B cell (primary cell): ENCODE results near the gene ASCC2. TPM values are rescaled to one million over a fixed set of nuclear protein-coding genes. Genes with fewer than 3 reads are reported as not detected.
"Not testable (repeated sequence)": the region's sequence is repeated elsewhere in the genome, so short reads cannot be mapped to it uniquely, and the experiment has no call there.

Experiments used
- ATAC-seq: fragments of 200-7000 bp; cut with Tn5 transposase; one replicate; pipeline ENCODE4 v1.10.0; 2021; ENCODE audit warnings: low read depth, mild to moderate bottlenecking, moderate number of reproducible peaks, moderate library complexity
- CTCF ChIA-PET: fragments of 350-600 bp; sonication (Branson Sonifier 250); formaldehyde crosslinking; loops from one replicate; lab custom pipeline; 2021; ENCODE audit warnings: antibody characterized with exemption, inconsistent platforms; lab: Charles Lee
- POLR2A ChIA-PET: fragments of 350-600 bp; sonication (Branson Sonifier 250); formaldehyde crosslinking; loops from one replicate; lab custom pipeline; 2021; ENCODE audit warnings: antibody characterized with exemption; lab: Charles Lee
- DNase-seq: peaks from one replicate; pipeline ENCODE4 v3.0.0; 2013
- H2AFZ ChIP-seq: 2 replicates; pipeline ENCODE4 v1.6.1; 2012; ENCODE audit warnings: mild to moderate bottlenecking, low read depth, low read length; ENCODE audit not compliant: insufficient read depth, poor library complexity, severe bottlenecking
- H3K27ac ChIP-seq, 2 donors: 1 replicate in 1 of 2; 2 replicates in 1 of 2; pipeline ENCODE4 v1.5.1; 2012 to 2013; ENCODE audit warnings: low read length in 2 of 2, mild to moderate bottlenecking in 2 of 2, moderate library complexity in 1 of 2
- H3K27me3 ChIP-seq, 4 experiments: fragments of 200-600 bp in 1 of 4; sonication (generic) in 1 of 4; replicated peaks in 1 of 4; 1 replicate in 2 of 4; 2 replicates in 2 of 4; pipeline versions ENCODE4 v1.6.1 to v1.7.0; 2013 to 2016; ENCODE audit warnings: low read length in 3 of 4, mild to moderate bottlenecking in 2 of 4, mixed read lengths in 1 of 4, moderate library complexity in 1 of 4; ENCODE audit not compliant: insufficient read depth in 4 of 4, control insufficient read depth in 3 of 4; ENCODE audit errors: control extremely low read depth in 1 of 4
- H3K36me3 ChIP-seq, 2 experiments: replicated peaks in 1 of 2; 1 replicate in 1 of 2; 2 replicates in 1 of 2; pipeline versions ENCODE4 v1.6.1 to v1.7.1; 2013; ENCODE audit warnings: low read length in 1 of 2; ENCODE audit not compliant: insufficient read depth in 2 of 2, control insufficient read depth in 1 of 2; ENCODE audit errors: control extremely low read depth in 1 of 2, extremely low read depth in 1 of 2
- H3K4me1 ChIP-seq, 2 donors: fragments of 200-600 bp in 1 of 2; sonication (generic) in 1 of 2; 1 replicate in 1 of 2; 2 replicates in 1 of 2; pipeline versions ENCODE4 v1.5.1 to v1.6.1; 2013 to 2017; ENCODE audit warnings: low read length in 2 of 2; ENCODE audit not compliant: control insufficient read depth in 2 of 2, insufficient read depth in 2 of 2
- H3K4me2 ChIP-seq: replicated peaks from 2 replicates; pipeline ENCODE3; 2012; ENCODE audit warnings: mild to moderate bottlenecking, low read depth, low read length; ENCODE audit not compliant: poor library complexity, severe bottlenecking
- H3K4me3 ChIP-seq, 5 experiments: fragments of 200-600 bp in 1 of 5; sonication (generic) in 1 of 5; 1 replicate in 3 of 5; 2 replicates in 2 of 5; pipeline versions ENCODE4 v1.5.1 to v1.7.0; 2011 to 2016; ENCODE audit warnings: low read length in 4 of 5, mild to moderate bottlenecking in 4 of 5, low read depth in 2 of 5, control low read depth in 1 of 5, moderate library complexity in 1 of 5; ENCODE audit not compliant: insufficient read depth in 1 of 5; ENCODE audit errors: control extremely low read depth in 1 of 5, extremely low read depth in 1 of 5
- H3K79me2 ChIP-seq: fragments of 200-600 bp; sonication (generic); one replicate; pipeline ENCODE4 v1.6.0; 2016; ENCODE audit warnings: low read length; ENCODE audit not compliant: control insufficient read depth, insufficient read depth
- H3K9ac ChIP-seq: fragments of 200-600 bp; sonication (generic); 2 replicates; pipeline ENCODE4 v1.6.1; 2017; ENCODE audit warnings: mild to moderate bottlenecking, low read length, moderate library complexity
- H3K9me3 ChIP-seq, 3 donors: one replicate each; pipeline versions ENCODE4 v1.6.1 to v1.7.1; 2013; ENCODE audit warnings: low read length in 2 of 3; ENCODE audit not compliant: control insufficient read depth in 2 of 3, insufficient read depth in 1 of 3; ENCODE audit errors: control extremely low read depth in 1 of 3
- H4K20me1 ChIP-seq: 2 replicates; pipeline ENCODE4 v1.6.0; 2012; ENCODE audit warnings: mild to moderate bottlenecking, low read length; ENCODE audit not compliant: insufficient read depth, control insufficient read depth, poor library complexity, severe bottlenecking
- H3K27ac Mint-ChIP-seq: one replicate; pipeline ENCODE4 v1.8.0; 2021; ENCODE audit warnings: mixed read lengths
- H3K27me3 Mint-ChIP-seq: one replicate; pipeline ENCODE4 v1.8.0; 2021; ENCODE audit warnings: mixed read lengths
- H3K4me1 Mint-ChIP-seq: one replicate; pipeline ENCODE4 v1.8.0; 2021; ENCODE audit warnings: mixed read lengths
- H3K4me3 Mint-ChIP-seq: one replicate; pipeline ENCODE4 v1.8.0; 2021; ENCODE audit warnings: mixed read lengths
- H3K9me3 Mint-ChIP-seq: one replicate; pipeline ENCODE4 v1.8.0; 2022; ENCODE audit warnings: mixed read lengths; ENCODE audit not compliant: insufficient read depth
- EZH2 ChIP-seq: IDR thresholded peaks from 2 replicates; pipeline ENCODE4 v1.6.1; 2012; ENCODE audit warnings: borderline replicate concordance, low read depth, mild to moderate bottlenecking, moderate library complexity, low read length; ENCODE audit not compliant: insufficient read depth, poor library complexity, severe bottlenecking
- WGBS: methylation state at CpG from one replicate; pipeline ENCODE4 v1.1.5; 2013; ENCODE audit warnings: missing lambda C conversion rate; ENCODE audit not compliant: insufficient coverage; 5-methylcytosine and 5-hydroxymethylcytosine counted together
- intact Hi-C: fragments of 100-400 bp; cut with micrococcal nuclease; formaldehyde crosslinking; loops from one replicate; pipeline ENCODE4 v1.10.0; 2022
- polyA plus RNA-seq: library from polyadenylated mRNA; depleted of rRNA; stranded (reverse); fragments of >200 nt; gene quantifications from 2 replicates; pipeline ENCODE4 v1.2.3, GENCODE V29; 2012
- total RNA-seq, 2 donors: library from RNA; stranded (reverse); fragments of 120-200 nt in 1 of 2; gene quantifications; 1 replicate in 1 of 2; 2 replicates in 1 of 2; pipeline versions ENCODE4 v1.2.3 to v1.2.4, GENCODE V29; 2013 to 2022
- TF ChIP-seq, protein P1 (sequence below): fragments of 200-600 bp; IDR thresholded peaks from one replicate; pipeline ENCODE4 v1.8.0; 2022; ENCODE audit warnings: antibody characterized with exemption, mild to moderate bottlenecking

Gene ASCC2
- total and polyA plus RNA-seq, 2 donors (not counting 1 experiment from before 2014, with no cell fraction given): 81.1 to 84.0 TPM

DNA sequence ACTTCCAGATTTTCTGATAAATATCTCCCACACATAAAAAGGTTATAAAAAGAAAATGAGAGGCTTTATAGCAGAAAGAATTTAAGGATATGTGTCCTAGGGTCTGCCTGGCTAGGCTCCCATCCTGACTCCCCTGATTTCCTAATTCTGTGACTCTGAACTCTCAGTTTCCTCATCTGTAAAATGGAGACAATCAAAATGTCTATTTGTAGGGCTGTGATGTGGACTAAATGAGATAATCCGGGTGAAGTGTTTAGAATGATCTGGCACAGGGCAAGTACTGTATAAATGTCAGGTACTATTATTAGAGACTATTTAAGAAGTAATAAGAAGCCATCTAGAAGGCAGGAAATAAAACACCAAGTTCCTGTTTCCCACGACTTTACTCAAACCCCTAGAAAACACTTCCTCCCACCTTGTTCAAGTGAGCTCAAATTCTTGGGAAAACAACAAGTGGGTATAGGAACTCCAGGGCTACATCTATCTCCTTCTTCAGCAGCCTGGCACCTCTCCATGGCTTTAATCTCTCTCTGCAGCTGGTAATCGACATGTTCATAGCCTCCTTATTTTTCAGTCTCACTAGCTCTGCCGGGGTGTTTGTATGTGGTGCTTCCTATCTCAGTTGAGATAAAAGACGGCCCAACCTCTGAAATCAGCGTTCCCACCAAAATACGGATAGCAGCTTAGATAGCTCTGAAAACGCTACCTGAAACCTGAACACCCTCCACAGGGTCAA, 6.7 kb downstream of the ASCC2 start:
- CTCF ChIA-PET: interaction anchor here (0.6 kb wide), 1 partner anchor 1557 kb away, joined by 3 read pairs; no protein-coding TSS in a partner anchor
- Mint-ChIP-seq H3K27me3 (no peaks in the 10 kb centered on the region), H3K4me1 (peaks cover 16% of the 10 kb centered on the region), H3K27ac (no peak overlapping the region), H3K4me3 (no peak overlapping the region), H3K9me3 (no peaks in the 10 kb centered on the region)
- POLR2A ChIA-PET: no interaction called here
- Histone ChIP-seq H3K9me3 (no peaks in the 10 kb centered on the region), H3K9ac (no peak overlapping the region), H3K79me2 (peaks cover 40% of the 10 kb centered on the region), H3K4me3 (no peak overlapping the region), H3K27ac (no peak overlapping the region), H3K4me1 (peaks cover 6 to 7% of the 10 kb centered on the region in 2 donors), H3K36me3 (peaks cover 5 to 62% of the 10 kb centered on the region in 2 experiments), H3K4me2 (no peak overlapping the region), H4K20me1 (peaks cover 14% of the 10 kb centered on the region), H3K27me3 (no peaks in the 10 kb centered on the region), H2AFZ (no peak overlapping the region)
- intact Hi-C loops: no loop called here
- DNase-seq: no peak
- TF ChIP-seq EZH2: no peak
- TF ChIP-seq, protein P1, sequence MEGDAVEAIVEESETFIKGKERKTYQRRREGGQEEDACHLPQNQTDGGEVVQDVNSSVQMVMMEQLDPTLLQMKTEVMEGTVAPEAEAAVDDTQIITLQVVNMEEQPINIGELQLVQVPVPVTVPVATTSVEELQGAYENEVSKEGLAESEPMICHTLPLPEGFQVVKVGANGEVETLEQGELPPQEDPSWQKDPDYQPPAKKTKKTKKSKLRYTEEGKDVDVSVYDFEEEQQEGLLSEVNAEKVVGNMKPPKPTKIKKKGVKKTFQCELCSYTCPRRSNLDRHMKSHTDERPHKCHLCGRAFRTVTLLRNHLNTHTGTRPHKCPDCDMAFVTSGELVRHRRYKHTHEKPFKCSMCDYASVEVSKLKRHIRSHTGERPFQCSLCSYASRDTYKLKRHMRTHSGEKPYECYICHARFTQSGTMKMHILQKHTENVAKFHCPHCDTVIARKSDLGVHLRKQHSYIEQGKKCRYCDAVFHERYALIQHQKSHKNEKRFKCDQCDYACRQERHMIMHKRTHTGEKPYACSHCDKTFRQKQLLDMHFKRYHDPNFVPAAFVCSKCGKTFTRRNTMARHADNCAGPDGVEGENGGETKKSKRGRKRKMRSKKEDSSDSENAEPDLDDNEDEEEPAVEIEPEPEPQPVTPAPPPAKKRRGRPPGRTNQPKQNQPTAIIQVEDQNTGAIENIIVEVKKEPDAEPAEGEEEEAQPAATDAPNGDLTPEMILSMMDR: no peak
- no peak for ATAC-seq
- 86% methylated on average over 7 of the region's 8 CpGs for WGBS

DNA sequence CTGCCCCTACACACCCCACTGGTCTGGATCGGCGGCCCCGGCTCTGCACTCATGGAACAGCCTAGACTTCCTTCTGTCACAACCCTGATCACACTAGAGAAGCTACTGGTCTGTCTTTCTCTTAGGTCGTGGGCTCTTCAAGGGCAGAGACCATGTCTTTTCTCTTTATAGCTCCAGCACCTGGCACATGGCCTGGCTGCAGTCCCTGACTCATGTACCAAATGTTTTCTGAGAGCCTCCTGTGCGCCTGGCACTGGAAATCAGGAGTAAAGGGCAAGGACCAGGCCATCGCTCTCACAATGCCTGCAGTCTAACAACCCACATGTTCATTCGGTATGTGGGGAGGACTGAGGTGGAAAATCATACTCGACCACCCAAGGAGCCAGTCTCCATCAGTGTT, 7.5 kb downstream of the ASCC2 start:
- no peaks in the 10 kb centered on the region for H3K27me3 ChIP-seq
- Mint-ChIP-seq H3K27ac (no peak overlapping the region), H3K4me1 (peaks cover 10% of the 10 kb centered on the region), H3K9me3 (no peaks in the 10 kb centered on the region), H3K27me3 (no peaks in the 10 kb centered on the region), H3K4me3 (no peak overlapping the region)
- no peak overlapping the region for H2AFZ ChIP-seq
- H3K79me2 ChIP-seq: peaks cover 33% of the 10 kb centered on the region
- ATAC-seq (no peak), DNase-seq (no peak)
- H3K9ac ChIP-seq: no peak overlapping the region
- peaks cover 11% of the 10 kb centered on the region for H4K20me1 ChIP-seq
- intact Hi-C loops: no loop called here
- no peaks in the 10 kb centered on the region for H3K9me3 ChIP-seq
- TF ChIP-seq, protein P1: no peak
- TF ChIP-seq EZH2: no peak
- peaks cover 6 to 7% of the 10 kb centered on the region in 2 donors for H3K4me1 ChIP-seq
- H3K4me2 ChIP-seq: no peak overlapping the region
- POLR2A ChIA-PET: no interaction called here
- no peak overlapping the region for H3K27ac ChIP-seq
- no peak overlapping the region for H3K4me3 ChIP-seq
- WGBS: 98% methylated on average over 4 of the region's 8 CpGs
- H3K36me3 ChIP-seq: peaks cover 5 to 64% of the 10 kb centered on the region in 2 experiments
- CTCF ChIA-PET: no interaction called here

DNA sequence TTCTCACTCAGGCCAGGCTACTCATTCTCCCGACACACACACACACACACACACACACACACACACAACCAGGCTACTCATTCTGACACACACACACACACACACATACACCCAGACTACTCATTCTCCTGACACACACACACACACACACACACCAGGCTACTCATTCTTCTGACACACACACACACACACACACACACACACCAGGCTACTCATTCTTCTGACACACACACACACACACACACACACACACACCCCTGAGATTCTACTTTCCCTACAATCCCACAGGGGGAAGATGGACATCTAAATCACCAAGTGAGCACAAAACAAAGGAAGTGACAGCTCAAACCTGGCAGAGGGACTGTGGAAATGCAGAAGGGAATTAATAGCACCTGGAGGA, 10.3 kb downstream of the ASCC2 start:
- H3K27me3 Mint-ChIP-seq, POLR2A ChIA-PET: not testable (repeated sequence)
- WGBS: 83% methylated on average over 1 of the region's 1 CpG

More for the DNA sequence above, 10.3 kb downstream of the ASCC2 start:
- H3K4me1 ChIP-seq, H3K4me3 ChIP-seq, H3K27ac ChIP-seq, DNase-seq, H3K9me3 Mint-ChIP-seq, H3K27me3 ChIP-seq, H3K4me2 ChIP-seq, H3K9me3 ChIP-seq, H2AFZ ChIP-seq, intact Hi-C loops, H4K20me1 ChIP-seq, H3K27ac Mint-ChIP-seq, H3K9ac ChIP-seq, ATAC-seq, H3K4me1 Mint-ChIP-seq, H3K4me3 Mint-ChIP-seq: not testable (repeated sequence)
- peaks cover 8 to 72% of the 10 kb centered on the region in 2 experiments for H3K36me3 ChIP-seq
- CTCF ChIA-PET: interaction anchor here (0.5 kb wide), 1 partner anchor 9 kb away, joined by 3 read pairs; no protein-coding TSS in a partner anchor
- H3K79me2 ChIP-seq: peaks cover 14% of the 10 kb centered on the region
